H1 (cell line): ENCODE results near the gene ANKH. TPM values are rescaled to one million over a fixed set of nuclear protein-coding genes. Genes with fewer than 3 reads are reported as not detected.

ENCODE experiments used
- CTCF ChIA-PET: fragments of 300-600 bp; sonication (Branson Sonifier 250); formaldehyde crosslinking; loops from one replicate; lab custom pipeline; 2021; ENCODE audit not compliant: partially characterized antibody; lab: Charles Lee
- POLR2A ChIA-PET: fragments of 300-600 bp; sonication (Branson Sonifier 250); formaldehyde crosslinking; loops from one replicate; lab custom pipeline; 2021; ENCODE audit warnings: inconsistent platforms; ENCODE audit not compliant: partially characterized antibody; lab: Charles Lee
- DNase-seq, 2 experiments: peaks; one replicate each; pipeline versions ENCODE4 v3.0.0 to v3.0.0-alpha.2; 2010 to 2022; ENCODE audit warnings: low spot score in 2 of 2, low read depth in 1 of 2, mixed read lengths in 1 of 2
- FAIRE-seq: peaks from 2 replicates; lab custom pipeline; 2011; peaks lifted over from hg19 to GRCh38; lab: Jason Lieb, UNC
- H2AFZ ChIP-seq: 2 replicates; pipeline ENCODE4 v1.8.1; 2012; ENCODE audit warnings: low read length, inconsistent platforms
- H2AK5ac ChIP-seq: 2 replicates; pipeline ENCODE4 v1.6.1; 2013; ENCODE audit warnings: low read depth, low read length
- H2BK120ac ChIP-seq: replicated peaks from 2 replicates; pipeline ENCODE3; 2013; ENCODE audit warnings: low read depth, low read length, inconsistent platforms
- H2BK12ac ChIP-seq: 2 replicates; pipeline ENCODE4 v1.6.1; 2013; ENCODE audit warnings: low read depth, low read length
- H2BK15ac ChIP-seq: 2 replicates; pipeline ENCODE4 v1.6.1; 2013; ENCODE audit warnings: low read length
- H2BK20ac ChIP-seq: 2 replicates; pipeline ENCODE4 v1.6.1; 2013; ENCODE audit warnings: low read length
- H2BK5ac ChIP-seq: 2 replicates; pipeline ENCODE4 v1.6.1; 2013; ENCODE audit warnings: low read depth, low read length
- H3K14ac ChIP-seq: 2 replicates; pipeline ENCODE4 v1.6.1; 2013; ENCODE audit warnings: inconsistent platforms; ENCODE audit not compliant: insufficient read length
- H3K18ac ChIP-seq: 2 replicates; pipeline ENCODE4 v1.6.1; 2013; ENCODE audit warnings: low read length; ENCODE audit errors: extremely low read depth
- H3K23ac ChIP-seq: 2 replicates; pipeline ENCODE4 v1.6.1; 2013; ENCODE audit warnings: inconsistent platforms; ENCODE audit not compliant: insufficient read length
- H3K23me2 ChIP-seq: 2 replicates; pipeline ENCODE4 v1.6.1; 2013; ENCODE audit warnings: low read depth, low read length
- H3K27ac ChIP-seq: 2 replicates; pipeline ENCODE4 v1.6.1; 2011; ENCODE audit warnings: low read depth, low read length, inconsistent platforms
- H3K27me3 ChIP-seq, 4 experiments: replicated peaks in 1 of 4; 1 replicate in 1 of 4; 2 replicates in 3 of 4; pipeline versions ENCODE4 v1.6.1 to v1.8.1; 2011 to 2013; ENCODE audit warnings: low read length in 3 of 4, mild to moderate bottlenecking in 3 of 4, inconsistent platforms in 2 of 4, mixed read lengths in 2 of 4, moderate library complexity in 1 of 4; ENCODE audit not compliant: control insufficient read depth in 3 of 4, insufficient read depth in 3 of 4; ENCODE audit errors: extremely low read depth in 1 of 4
- H3K36me3 ChIP-seq, 4 experiments: 2 replicates each; pipeline versions ENCODE4 v1.6.1 to v1.8.1; 2011 to 2013; ENCODE audit warnings: mild to moderate bottlenecking in 4 of 4, low read length in 3 of 4, moderate library complexity in 2 of 4, control low read depth in 1 of 4, inconsistent platforms in 1 of 4; ENCODE audit not compliant: insufficient read depth in 4 of 4, control insufficient read depth in 2 of 4
- H3K4ac ChIP-seq: replicated peaks from 2 replicates; pipeline ENCODE3; 2013; ENCODE audit warnings: low read length, low read depth, mixed read lengths, inconsistent platforms; ENCODE audit not compliant: insufficient read length
- H3K4me1 ChIP-seq, 4 experiments: replicated peaks in 1 of 4; 1 replicate in 1 of 4; 2 replicates in 3 of 4; pipeline versions ENCODE4 v1.6.1 to v1.8.1; 2011 to 2013; ENCODE audit warnings: low read length in 3 of 4, inconsistent platforms in 2 of 4, mixed read lengths in 1 of 4; ENCODE audit not compliant: insufficient read depth in 4 of 4, control insufficient read depth in 3 of 4
- H3K4me2 ChIP-seq, 2 experiments: 2 replicates each; pipeline versions ENCODE4 v1.6.1 to v1.8.1; 2011 to 2013; ENCODE audit warnings: low read depth in 2 of 2, low read length in 2 of 2, control low read depth in 1 of 2, inconsistent platforms in 1 of 2, mild to moderate bottlenecking in 1 of 2; ENCODE audit not compliant: insufficient read depth in 1 of 2
- H3K4me3 ChIP-seq, 4 experiments: fragments of 200-600, 300-600 bp in 1 of 4; sonication (generic), shearing (Covaris generic), sonication (Bioruptor Twin) in 1 of 4; 2 replicates each; pipeline versions ENCODE4 v1.5.1 to v1.8.1; 2011 to 2016; ENCODE audit warnings: low read length in 4 of 4, low read depth in 3 of 4, control low read depth in 2 of 4, inconsistent platforms in 2 of 4, mild to moderate bottlenecking in 2 of 4, mixed read lengths in 1 of 4, moderate library complexity in 1 of 4; ENCODE audit not compliant: insufficient read depth in 2 of 4; ENCODE audit errors: extremely low read depth in 1 of 4
- H3K56ac ChIP-seq: replicated peaks from 2 replicates; pipeline ENCODE3; 2013; ENCODE audit warnings: low read depth, mild to moderate bottlenecking, mixed read lengths, low read length, inconsistent platforms; ENCODE audit not compliant: insufficient read length
- H3K79me1 ChIP-seq: 2 replicates; pipeline ENCODE4 v1.6.1; 2013; ENCODE audit warnings: low read depth, low read length, control low read depth
- H3K79me2 ChIP-seq, 2 experiments: 2 replicates each; pipeline versions ENCODE4 v1.6.1 to v1.8.1; 2012 to 2013; ENCODE audit warnings: low read length in 2 of 2, mild to moderate bottlenecking in 2 of 2, inconsistent platforms in 1 of 2; ENCODE audit not compliant: insufficient read depth in 2 of 2, control insufficient read depth in 1 of 2
- H3K9ac ChIP-seq, 4 experiments: replicated peaks in 1 of 4; 1 replicate in 1 of 4; 2 replicates in 3 of 4; pipeline versions ENCODE4 v1.6.1 to v1.8.1; 2011 to 2013; ENCODE audit warnings: low read depth in 3 of 4, low read length in 3 of 4, control low read depth in 2 of 4, mild to moderate bottlenecking in 2 of 4, moderate library complexity in 2 of 4, inconsistent platforms in 1 of 4; ENCODE audit errors: extremely low read depth in 1 of 4
- H3K9me3 ChIP-seq, 2 experiments: 2 replicates each; pipeline versions ENCODE4 v1.6.1 to v1.8.1; 2012 to 2013; ENCODE audit warnings: mild to moderate bottlenecking in 2 of 2, moderate library complexity in 2 of 2, control low read depth in 1 of 2, inconsistent platforms in 1 of 2, low read depth in 1 of 2, low read length in 1 of 2, mixed read lengths in 1 of 2; ENCODE audit not compliant: insufficient read depth in 2 of 2
- H4K20me1 ChIP-seq, 2 experiments: replicated peaks in 1 of 2; 2 replicates each; pipeline versions ENCODE3 to v1.8.1; 2011 to 2013; ENCODE audit warnings: inconsistent platforms in 2 of 2, low read length in 2 of 2, mild to moderate bottlenecking in 1 of 2; ENCODE audit not compliant: insufficient read depth in 2 of 2, control insufficient read depth in 1 of 2
- H4K5ac ChIP-seq: 2 replicates; pipeline ENCODE4 v1.6.1; 2013; ENCODE audit warnings: low read length, low read depth, mixed read lengths, inconsistent platforms; ENCODE audit not compliant: insufficient read length
- H4K8ac ChIP-seq: 2 replicates; pipeline ENCODE4 v1.8.0; 2013; ENCODE audit warnings: mild to moderate bottlenecking, moderate library complexity, low read length, inconsistent platforms; ENCODE audit not compliant: insufficient read depth; ENCODE audit errors: extremely low read depth
- H4K91ac ChIP-seq: replicated peaks from 2 replicates; pipeline ENCODE3; 2013; ENCODE audit warnings: low read length, mixed read lengths, inconsistent platforms; ENCODE audit not compliant: insufficient read length
- BACH1 ChIP-seq: IDR thresholded peaks from 2 replicates; pipeline ENCODE4 v1.6.1; 2012; ENCODE audit warnings: low read length, improper control_type of control experiment
- EP300 ChIP-seq, 2 experiments: IDR thresholded peaks; 1 replicate in 1 of 2; 2 replicates in 1 of 2; pipeline ENCODE4 v1.6.1; 2011 to 2012; ENCODE audit warnings: low read depth in 2 of 2, low read length in 2 of 2, mild to moderate bottlenecking in 2 of 2, borderline replicate concordance in 1 of 2, inconsistent platforms in 1 of 2, moderate library complexity in 1 of 2
- FOSL1 ChIP-seq: IDR thresholded peaks from 2 replicates; pipeline ENCODE4 v1.6.1; 2011; ENCODE audit warnings: mild to moderate bottlenecking, low read depth, low read length, moderate library complexity; ENCODE audit not compliant: insufficient read depth
- GABPA ChIP-seq: IDR thresholded peaks from 2 replicates; pipeline ENCODE4 v1.6.1; 2011; ENCODE audit warnings: mild to moderate bottlenecking, low read length, moderate library complexity, borderline replicate concordance; ENCODE audit not compliant: insufficient read depth
- NRF1 ChIP-seq: IDR thresholded peaks from 2 replicates; pipeline ENCODE4 v1.6.1; 2011; ENCODE audit warnings: mild to moderate bottlenecking, low read depth, low read length, improper control_type of control experiment
- POLR2A ChIP-seq, 2 experiments: IDR thresholded peaks; 1 replicate in 1 of 2; 2 replicates in 1 of 2; pipeline ENCODE4 v1.6.1; 2011; ENCODE audit warnings: low read depth in 2 of 2, low read length in 2 of 2, mild to moderate bottlenecking in 2 of 2; ENCODE audit errors: control extremely low read depth in 1 of 2
- RAD21 ChIP-seq, 2 experiments: IDR thresholded peaks in 1 of 2; conservative IDR thresholded peaks in 1 of 2; 2 replicates each; pipeline ENCODE4 v1.6.1; 2011; ENCODE audit warnings: low read depth in 2 of 2, low read length in 2 of 2, improper control_type of control experiment in 1 of 2, inconsistent platforms in 1 of 2, mild to moderate bottlenecking in 1 of 2, moderate library complexity in 1 of 2
- RXRA ChIP-seq: IDR thresholded peaks from 2 replicates; pipeline ENCODE4 v1.6.1; 2011; ENCODE audit warnings: low read depth, mild to moderate bottlenecking, low read length, moderate library complexity; ENCODE audit not compliant: insufficient read depth
- SIRT6 ChIP-seq: IDR thresholded peaks from one replicate; pipeline ENCODE4 v1.7.1; 2012; ENCODE audit warnings: low read length, inconsistent platforms
- SIX5 ChIP-seq: IDR thresholded peaks from 2 replicates; pipeline ENCODE4 v1.6.1; 2011; ENCODE audit warnings: mild to moderate bottlenecking, low read depth, low read length
- SP2 ChIP-seq: IDR thresholded peaks from 2 replicates; pipeline ENCODE4 v1.6.1; 2012; ENCODE audit warnings: mild to moderate bottlenecking, low read length, inconsistent platforms
- TCF12 ChIP-seq: IDR thresholded peaks from 2 replicates; pipeline ENCODE4 v1.6.1; 2011; ENCODE audit warnings: low read depth, mild to moderate bottlenecking, low read length
- YY1 ChIP-seq: IDR thresholded peaks from 2 replicates; pipeline ENCODE4 v1.6.1; 2011; ENCODE audit warnings: low read depth, mild to moderate bottlenecking, low read length
- WGBS, 2 experiments: shearing (Covaris generic) in 1 of 2; methylation state at CpG; one replicate each; pipeline versions ENCODE4 v1.1.6 to v1.1.7; 2013 to 2015; ENCODE audit warnings: low lambda C conversion rate in 2 of 2, mixed read lengths in 2 of 2, inconsistent platforms in 1 of 2, low coverage in 1 of 2, missing lambda C conversion rate in 1 of 2; ENCODE audit not compliant: insufficient replicate concordance in 2 of 2, insufficient coverage in 1 of 2, insufficient read length in 1 of 2; ENCODE audit errors: extremely low coverage in 1 of 2, missing lambda C conversion rate in 1 of 2; 5-methylcytosine and 5-hydroxymethylcytosine counted together
- polyA plus RNA-seq, 7 experiments: library from polyadenylated mRNA; depleted of rRNA in 3 of 7; stranded (reverse) in 5 of 7; unstranded in 2 of 7; fragments of >200 nt in 5 of 7; fragments of 200-250 nt in 2 of 7; gene quantifications; 1 replicate in 5 of 7; 2 replicates in 1 of 7; 4 replicates in 1 of 7; pipeline versions ENCODE4 v1.2.1 to v1.2.3, GENCODE V29; 2011 to 2013; ENCODE audit warnings: missing spikeins in 2 of 7, mixed read lengths in 2 of 7
- total RNA-seq: library from RNA; stranded (reverse); fragmentation: NEBNext Ultra II Directional; extraction: Animal tissue kit (Norgen Biotek cat#: 25700); gene quantifications from 2 replicates; pipeline ENCODE4 v1.2.1, GENCODE V29; 2021
- TF ChIP-seq, protein P1 (sequence below): IDR thresholded peaks from 2 replicates; pipeline ENCODE4 v1.6.1; 2012; ENCODE audit warnings: inconsistent platforms

ANKH gene
- total and polyA plus RNA-seq, 2 of the 8 experiments (the other 6 are each of a cell fraction or from before 2014, with no cell fraction given) = 5.3 to 13.0 TPM

DNA sequence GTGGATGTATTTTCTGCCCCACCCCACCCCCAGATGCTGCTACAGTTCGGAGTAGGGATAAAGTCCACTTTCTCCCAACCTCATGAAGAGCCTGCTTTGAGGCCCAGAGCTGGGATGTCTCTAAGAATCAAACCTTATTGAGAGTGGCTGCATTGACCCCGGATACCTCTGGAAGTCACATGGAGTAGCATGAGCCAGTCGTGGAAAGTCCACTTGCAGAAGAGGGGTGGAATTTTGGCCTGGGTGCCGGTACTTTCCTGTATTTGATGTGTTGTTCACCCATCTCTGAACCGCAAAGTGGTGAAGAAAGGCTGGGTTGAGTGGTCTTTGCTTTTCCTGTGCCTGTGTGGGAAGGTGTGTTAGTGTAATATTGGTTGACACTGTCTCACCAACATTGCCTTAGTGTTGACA, 203.4 kb downstream of the ANKH start:
- FAIRE-seq = no peak
- H3K9me3 ChIP-seq = no peaks in the 10 kb centered on the region
- no peak for DNase-seq
- peaks cover 0 to 64% of the 10 kb centered on the region in 2 experiments; a peak in 3 of 4 replicates for H3K79me2 ChIP-seq
- no peak overlapping the region for H4K91ac ChIP-seq
- H2AK5ac ChIP-seq = no peak overlapping the region
- H3K27me3 ChIP-seq = peaks cover 0 to 13% (median 10%) of the 10 kb centered on the region in 4 experiments; a peak in 6 of 7 replicates
- ChIA-PET CTCF (interaction anchor here (0.6 to 1.5 kb wide), 3 partner anchors 9 to 331 kb away, joined by 3 to 4 read pairs (median 3); no protein-coding TSS in a partner anchor), POLR2A (no interaction called here)
- no peak overlapping the region for H3K4me2 ChIP-seq
- H2BK15ac ChIP-seq = no peak overlapping the region
- H3K4me1 ChIP-seq = peaks cover 3 to 14% (median 11%) of the 10 kb centered on the region in 4 experiments; a peak in 5 of 7 replicates
- no peaks in the 10 kb centered on the region for H3K36me3 ChIP-seq
- no peak overlapping the region for H3K4ac ChIP-seq
- no peak overlapping the region for H4K8ac ChIP-seq
- no peak overlapping the region for H4K5ac ChIP-seq
- H3K79me1 ChIP-seq = peaks cover 12% of the 10 kb centered on the region; the same call in 1 of the 2 replicates
- no peak overlapping the region for H2BK12ac ChIP-seq
- no peak overlapping the region for H2BK5ac ChIP-seq
- no peak overlapping the region for H3K23ac ChIP-seq
- H3K9ac ChIP-seq = no peak overlapping the region
- no peak overlapping the region for H3K56ac ChIP-seq
- H3K14ac ChIP-seq = no peak overlapping the region
- 87% methylated on average over 5 of the region's 5 CpGs; no CpG with 5 or more reads in 1 of the 2 experiments for WGBS, 2 experiments
- no peak overlapping the region for H3K18ac ChIP-seq
- peaks cover 0 to 5% of the 10 kb centered on the region in 2 experiments for H4K20me1 ChIP-seq
- no peak overlapping the region for H2BK120ac ChIP-seq
- H3K4me3 ChIP-seq = no peak overlapping the region
- H2BK20ac ChIP-seq = no peak overlapping the region
- no peak overlapping the region for H3K27ac ChIP-seq
- H2AFZ ChIP-seq = no peak overlapping the region
- peaks cover 6% of the 10 kb centered on the region; the same call in 1 of the 2 replicates for H3K23me2 ChIP-seq
- TF ChIP-seq RAD21 (IDR thresholded peaks at IDR 0.05 in 1 of 2, conservative IDR thresholded peaks at IDR 0.05 in 1 of 2; ENCODE audit: low read depth in 2 of 2, low read length in 2 of 2) (no peak), EP300 (IDR thresholded peaks at IDR 0.05; ENCODE audit: borderline replicate concordance in 1 of 2, low read depth in 2 of 2, low read length in 2 of 2) (no peak), GABPA (no peak), NRF1 (no peak), RXRA (no peak), SIRT6 (no peak), FOSL1 (no peak), BACH1 (no peak), POLR2A (IDR thresholded peaks at IDR 0.05; ENCODE audit: control extremely low read depth in 1 of 2, low read depth in 2 of 2, low read length in 2 of 2) (no peak), SP2 (no peak), YY1 (no peak), SIX5 (no peak), TCF12 (no peak)
- TF ChIP-seq, protein P1, sequence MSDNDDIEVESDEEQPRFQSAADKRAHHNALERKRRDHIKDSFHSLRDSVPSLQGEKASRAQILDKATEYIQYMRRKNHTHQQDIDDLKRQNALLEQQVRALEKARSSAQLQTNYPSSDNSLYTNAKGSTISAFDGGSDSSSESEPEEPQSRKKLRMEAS = no peak
